HFF-Myc (cell line): ENCODE data around the gene SPACA7.

Experiments
- DNase-seq: peaks from one replicate; pipeline ENCODE4 v3.0.0-alpha.2; 2011; ENCODE audit warnings: low read depth; ENCODE audit errors: extremely low read depth
- H3K4me3 ChIP-seq: replicated peaks from 2 replicates; pipeline ENCODE4 v1.5.1; 2011; ENCODE audit warnings: low read depth, mild to moderate bottlenecking, control low read depth, low read length
- CTCF ChIP-seq: IDR thresholded peaks from 2 replicates; pipeline ENCODE4 v1.5.1; 2012; ENCODE audit warnings: mild to moderate bottlenecking, low read depth, low read length, control low read depth; ENCODE audit errors: missing control alignments

SPACA7 gene

DNA sequence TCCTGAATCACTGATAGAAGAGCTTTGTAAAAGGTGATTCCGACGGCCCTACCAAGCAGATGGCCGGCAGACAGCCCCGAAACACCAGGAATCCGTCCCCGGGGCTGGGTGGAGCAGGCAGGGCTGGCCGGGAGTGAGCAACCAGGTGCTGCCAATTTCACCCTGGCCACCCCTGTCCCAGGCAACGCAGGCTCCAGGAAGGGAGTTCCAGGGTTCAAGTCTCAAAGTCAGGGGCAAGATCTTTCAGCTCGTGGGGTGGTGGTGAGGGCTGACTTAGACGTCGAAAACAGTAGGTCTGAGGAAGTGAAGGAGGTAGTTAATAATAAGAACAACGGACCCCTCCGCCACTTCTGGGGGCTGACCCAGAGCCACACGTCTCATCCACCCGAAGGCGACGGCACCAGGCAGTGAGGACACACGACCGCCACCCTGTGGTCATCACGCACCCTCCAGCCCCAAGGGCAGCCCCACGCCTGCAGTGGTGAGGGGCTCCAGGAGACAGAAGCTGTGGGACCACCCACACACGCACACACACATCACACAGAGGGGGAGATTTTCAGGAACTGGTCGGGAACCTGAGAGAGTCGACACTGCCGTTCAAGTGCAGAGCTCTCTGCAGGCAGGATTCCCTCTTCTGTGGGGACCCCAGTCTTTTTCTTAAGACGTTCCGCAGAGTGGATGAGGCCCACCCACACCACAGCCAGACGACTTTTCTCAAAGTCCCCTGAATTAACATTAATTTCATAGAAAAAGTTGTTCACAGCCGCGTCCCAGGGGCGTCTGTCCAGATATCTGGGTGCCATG lies 67.2 kb downstream of the SPACA7 start:
- peak; percentile 42 for TF ChIP-seq CTCF
- H3K4me3 ChIP-seq = no peak overlapping the region
- no peak for DNase-seq

DNA sequence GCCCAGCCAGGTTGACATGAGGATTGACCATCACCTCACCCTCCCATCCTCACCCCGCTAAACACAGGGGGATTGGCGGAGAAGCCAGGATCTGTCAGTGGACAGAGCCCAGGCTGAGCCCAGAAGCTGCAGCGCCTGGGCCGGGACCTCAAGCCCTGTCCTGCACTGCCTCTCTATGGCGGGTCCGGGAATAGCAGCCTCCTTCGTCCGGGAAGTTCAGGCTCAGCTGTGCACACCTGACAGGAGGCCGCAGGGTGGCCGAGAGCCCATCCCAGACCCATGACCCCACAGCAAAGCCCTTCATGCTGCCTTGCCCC lies 67.8 kb downstream of the SPACA7 start:
- DNase-seq = peak; percentile 5
- peak; percentile 92 for TF ChIP-seq CTCF
- no peak overlapping the region for H3K4me3 ChIP-seq

DNA sequence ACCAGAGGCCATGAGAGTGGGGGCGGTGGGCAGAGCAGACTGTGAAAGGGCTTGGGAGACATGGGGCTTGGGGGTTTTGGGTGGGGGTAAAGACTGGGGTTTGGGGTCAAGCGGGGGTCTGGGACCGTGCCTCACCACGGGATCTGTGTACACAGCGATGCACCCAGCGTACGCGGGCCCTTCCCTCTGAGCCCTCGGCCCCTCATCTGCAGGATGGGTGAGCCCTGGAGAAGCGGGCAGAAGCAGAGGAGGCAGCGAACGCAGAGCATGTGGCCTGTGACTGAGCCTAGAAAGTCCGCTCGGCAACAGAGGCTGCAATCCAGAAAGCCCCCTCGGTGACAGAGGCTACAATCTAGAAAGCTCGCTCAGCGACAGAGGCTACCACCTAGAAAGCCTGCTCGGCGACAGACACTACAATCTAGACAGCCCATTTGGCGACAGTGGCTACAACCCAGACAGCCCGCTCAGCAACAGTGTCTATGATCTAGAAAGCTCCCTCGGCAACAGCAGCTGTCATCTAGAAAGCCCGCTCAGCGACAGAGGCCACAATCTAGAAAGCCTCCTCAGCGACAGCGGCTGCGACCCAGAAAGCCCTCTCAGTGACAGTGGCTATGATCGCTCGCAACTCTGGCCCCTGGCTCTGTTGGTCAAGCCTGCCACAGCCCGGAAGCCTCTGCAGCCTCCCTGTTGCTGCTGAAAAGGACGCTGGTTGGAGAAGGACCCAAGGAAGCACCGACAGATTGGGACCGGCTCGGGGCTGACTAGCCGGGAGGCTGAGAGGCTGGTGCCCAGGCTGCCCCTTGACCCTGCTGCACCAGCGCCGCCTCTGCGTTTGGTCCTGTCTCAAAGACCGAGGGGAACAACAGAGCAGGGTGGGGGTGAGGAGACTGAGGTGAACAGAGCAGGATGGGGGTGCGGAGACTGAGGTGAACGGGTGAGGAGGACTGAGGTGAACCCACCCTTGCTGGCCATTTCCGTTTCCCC lies 68.6 kb downstream of the SPACA7 start:
- no peak for DNase-seq
- H3K4me3 ChIP-seq = no peak overlapping the region
- no peak for TF ChIP-seq CTCF

- H3K4me3 ChIP-seq = no peak overlapping the region
- DNase-seq = no peak
Observed at GRCh38 chr13:112445411-112446271, 69.5 kb downstream of the SPACA7 start.

DNA sequence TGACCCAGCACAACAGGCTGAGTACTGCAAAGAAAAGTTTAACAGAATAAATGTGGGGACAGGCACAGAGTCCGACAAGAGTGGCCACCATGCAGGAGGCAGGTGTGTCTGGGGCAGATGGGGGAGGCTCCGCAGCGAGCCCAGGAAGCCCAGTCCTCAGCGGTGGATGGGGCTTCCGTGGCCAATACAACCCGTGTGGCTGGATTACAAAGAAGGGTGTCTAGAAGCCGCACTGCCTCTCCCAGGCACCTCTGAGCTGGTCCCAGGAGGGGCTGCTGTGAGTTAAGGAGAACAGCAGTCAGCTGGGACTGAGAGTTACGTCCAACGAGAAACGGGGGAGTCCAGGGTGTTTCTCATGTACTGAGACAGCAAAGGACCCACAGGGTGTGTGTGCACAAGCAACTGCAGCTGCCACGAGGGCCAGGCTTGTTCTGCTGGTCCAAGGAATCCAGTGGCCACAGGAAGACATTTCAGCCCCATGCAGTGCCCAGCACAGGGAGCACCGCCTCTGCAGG lies 70.2 kb downstream of the SPACA7 start:
- TF ChIP-seq CTCF = no peak

More at GRCh38 chr13:112445411-112446271, 69.5 kb downstream of the SPACA7 start:
- no peak for TF ChIP-seq CTCF

DNA sequence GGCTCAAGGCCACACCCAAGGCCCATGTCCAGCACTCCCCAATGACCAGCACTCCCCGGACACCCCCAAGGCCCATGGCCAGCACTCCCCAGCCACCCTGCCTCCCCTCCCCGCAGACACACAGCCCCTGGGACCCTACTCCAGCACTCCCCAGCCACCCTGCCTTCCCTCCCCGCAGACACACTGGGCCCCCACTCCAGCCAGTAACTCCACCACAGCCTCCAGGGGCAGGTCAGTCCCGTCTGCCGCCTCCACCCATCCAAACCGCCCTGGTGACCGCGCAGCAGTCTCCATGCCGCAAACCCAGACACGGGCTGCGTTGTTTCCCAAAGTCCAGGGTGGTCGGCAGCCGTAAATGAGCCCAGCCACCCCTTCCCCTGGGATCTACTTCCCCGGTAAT lies 70.7 kb downstream of the SPACA7 start:
- TF ChIP-seq CTCF = no peak
- DNase-seq = no peak
- H3K4me3 ChIP-seq = no peak overlapping the region

More for the DNA sequence above, 70.2 kb downstream of the SPACA7 start:
- DNase-seq = no peak
- H3K4me3 ChIP-seq = no peak overlapping the region
